Left ventricle myocardium inferior (tissue), 1 donor: ENCODE data around the gene VPS13D. TPM values are rescaled to one million over a fixed set of nuclear protein-coding genes. Genes with fewer than 3 reads are reported as not detected.
"Not testable (repeated sequence)": the region's sequence is repeated elsewhere in the genome, so short reads cannot be mapped to it uniquely, and the experiment has no call there.

Experiments used
- DNase-seq: peaks from one replicate; pipeline ENCODE4 v3.0.0-alpha.2; 2020
- H3K27ac ChIP-seq: fragments of 200-600 bp; replicated peaks from 2 replicates; pipeline ENCODE4 v1.8.0; 2021
- H3K27me3 ChIP-seq: fragments of 200-600 bp; 2 replicates; pipeline ENCODE4 v1.8.0; 2021; ENCODE audit warnings: low read depth
- H3K36me3 ChIP-seq: fragments of 200-600 bp; 2 replicates; pipeline ENCODE4 v1.8.0; 2021
- H3K4me1 ChIP-seq: fragments of 200-600 bp; 2 replicates; pipeline ENCODE4 v1.8.0; 2021
- H3K4me3 ChIP-seq: fragments of 200-600 bp; 2 replicates; pipeline ENCODE4 v1.8.0; 2021; ENCODE audit warnings: mild to moderate bottlenecking, moderate library complexity
- H3K9me3 ChIP-seq: fragments of 200-600 bp; replicated peaks from 2 replicates; pipeline ENCODE4 v1.8.0; 2021
- CTCF ChIP-seq: fragments of 200-600 bp; IDR thresholded peaks from 2 replicates; pipeline ENCODE4 v1.8.0; 2021; ENCODE audit warnings: antibody characterized with exemption, mild to moderate bottlenecking, borderline replicate concordance
- intact Hi-C: fragments of 100-400 bp; cut with micrococcal nuclease; formaldehyde crosslinking; loops from one replicate; pipeline ENCODE4 v1.11.0; 2022
- total RNA-seq: library from RNA; stranded (reverse); fragmentation: NEBNext Ultra II Directional; extraction: Animal tissue kit (Norgen Biotek cat#: 25700); gene quantifications from one replicate; pipeline ENCODE4 v1.2.1, GENCODE V29; 2021
- donor health status: DM: no; HTN: yes; CAD: no; lungs with severe emphysema.

The VPS13D gene
- total RNA-seq, 1 donor from 2014 or later, result 71.6 TPM

- DNase-seq, result no peak
- Histone ChIP-seq H3K27ac (no peak overlapping the region), H3K27me3 (no peaks in the 10 kb centered on the region), H3K4me1 (peaks cover 15% of the 10 kb centered on the region), H3K4me3 (no peak overlapping the region), H3K9me3 (peaks cover 10% of the 10 kb centered on the region), H3K36me3 (no peaks in the 10 kb centered on the region)
- TF ChIP-seq CTCF, result no peak
- intact Hi-C loops, result no loop called here
Measured at GRCh38 chr1:12536023-12536639, 306.3 kb downstream of the VPS13D start.

DNA sequence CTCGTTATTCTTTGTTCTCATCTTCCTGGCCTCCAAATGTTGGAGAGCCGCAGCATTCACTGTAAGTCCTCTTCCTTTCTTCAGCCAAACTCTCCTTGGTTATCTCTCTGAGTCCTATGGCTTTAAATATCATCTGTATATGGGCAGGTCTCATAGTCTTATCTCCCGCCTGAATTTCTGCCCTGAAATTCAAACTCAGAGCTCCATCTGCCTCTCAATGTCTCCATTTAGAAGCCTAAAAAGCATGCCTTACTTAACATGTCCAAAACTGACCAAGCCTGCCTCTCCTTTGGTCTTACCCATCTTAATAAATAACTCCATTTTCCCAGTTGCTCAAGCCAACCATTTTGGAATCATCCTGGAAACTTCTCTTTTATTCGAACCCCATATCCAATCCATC is 307.5 kb downstream of the VPS13D start:
- Histone ChIP-seq H3K27ac (no peak overlapping the region), H3K27me3 (no peaks in the 10 kb centered on the region), H3K4me1 (peaks cover 25% of the 10 kb centered on the region), H3K9me3 (peaks cover 10% of the 10 kb centered on the region), H3K36me3 (no peaks in the 10 kb centered on the region), H3K4me3 (no peak overlapping the region)
- intact Hi-C loops, result no loop called here
- no peak for DNase-seq
- no peak for TF ChIP-seq CTCF

- Histone ChIP-seq H3K4me1 (peaks cover 25% of the 10 kb centered on the region), H3K27me3 (no peaks in the 10 kb centered on the region), H3K4me3 (no peak overlapping the region), H3K9me3 (peaks cover 10% of the 10 kb centered on the region), H3K36me3 (no peaks in the 10 kb centered on the region), H3K27ac (no peak overlapping the region)
- no peak for TF ChIP-seq CTCF
- intact Hi-C loops, result no loop called here
- no peak for DNase-seq
Measured at GRCh38 chr1:12537906-12538461, 308.2 kb downstream of the VPS13D start.

GRCh38 chr1:12538536-12538935 is 308.7 kb downstream of the VPS13D start:
- intact Hi-C loops, H3K9me3 ChIP-seq, H3K4me3 ChIP-seq, H3K36me3 ChIP-seq, H3K27me3 ChIP-seq, H3K27ac ChIP-seq, DNase-seq: not testable (repeated sequence)
- H3K4me1 ChIP-seq, result peaks cover 25% of the 10 kb centered on the region

DNA sequence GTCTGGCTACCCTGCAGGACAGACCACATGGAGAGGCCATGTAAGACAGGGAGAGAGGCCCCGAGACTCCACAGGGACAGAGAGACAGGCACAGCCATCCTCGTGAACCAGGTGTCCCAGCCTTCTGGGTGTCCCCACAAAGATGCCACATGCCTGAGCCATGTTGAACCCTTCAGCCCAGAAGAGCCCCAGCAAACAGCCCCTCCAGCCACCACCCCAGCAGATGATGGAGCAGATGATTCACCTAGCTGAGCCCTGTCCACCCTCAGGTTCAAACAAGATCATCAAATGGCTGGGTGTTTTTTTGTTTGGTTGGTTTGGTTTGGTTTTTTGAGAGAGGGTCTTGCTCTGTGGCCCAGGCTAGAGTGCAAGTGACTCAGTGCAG is 309.5 kb downstream of the VPS13D start:
- intact Hi-C loops, result no loop called here
- Histone ChIP-seq H3K36me3 (no peaks in the 10 kb centered on the region), H3K9me3 (peaks cover 10% of the 10 kb centered on the region), H3K27me3 (no peaks in the 10 kb centered on the region), H3K4me1 (peaks cover 25% of the 10 kb centered on the region), H3K4me3 (no peak overlapping the region), H3K27ac (peak overlapping the region; percentile 74)
- DNase-seq, result no peak
- no peak for TF ChIP-seq CTCF
